ENCODE data around the gene PRB3. TPM values are rescaled to one million over a fixed set of nuclear protein-coding genes. Genes with fewer than 3 reads are reported as not detected.

The PRB3 gene
- not detected in 2 replicates for total RNA-seq

DNA sequence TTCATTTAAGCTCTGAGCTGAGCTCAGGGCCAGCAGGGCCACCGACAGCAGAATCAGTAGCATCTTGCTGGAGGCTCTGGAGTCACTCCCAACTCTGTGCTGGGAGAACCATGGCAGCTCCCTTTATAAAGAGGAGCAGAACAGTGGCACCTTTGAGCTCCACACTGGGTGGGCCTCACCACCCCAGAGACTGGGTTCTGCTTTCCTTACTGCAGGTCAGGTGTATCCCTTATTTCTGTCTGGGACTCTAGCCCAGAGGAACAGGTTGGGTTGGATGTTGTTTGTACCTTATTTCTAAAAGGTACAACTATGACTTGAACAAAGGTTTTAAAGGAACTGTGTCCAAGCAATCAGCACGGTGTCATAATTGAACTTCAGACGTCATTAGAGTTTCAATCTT is at the start of gene PRB3:
Gene PRB3 (minus strand): TSS at position 101 of the 400 bp plus-strand sequence. CDS start 38 bp downstream, at position 63.
- intact Hi-C loops (cut with micrococcal nuclease) = no loop called here

- intact Hi-C loops (cut with micrococcal nuclease) = no loop called here
Measured at GRCh38 chr12:11310336-11310735, 40.8 kb upstream of the PRB3 start, which contains the start of gene PRB4. TSS of gene PRB4 (minus strand) at chr12:11310436. CDS start at chr12:11310398, 38 bp downstream.

GRCh38 chr12:11307143-11307542 is 37.6 kb upstream of the PRB3 start:
- intact Hi-C loops (cut with micrococcal nuclease) = no loop called here

GRCh38 chr12:11273449-11273848 is 3.9 kb upstream of the PRB3 start:
- intact Hi-C loops (cut with micrococcal nuclease) = no loop called here

DNA sequence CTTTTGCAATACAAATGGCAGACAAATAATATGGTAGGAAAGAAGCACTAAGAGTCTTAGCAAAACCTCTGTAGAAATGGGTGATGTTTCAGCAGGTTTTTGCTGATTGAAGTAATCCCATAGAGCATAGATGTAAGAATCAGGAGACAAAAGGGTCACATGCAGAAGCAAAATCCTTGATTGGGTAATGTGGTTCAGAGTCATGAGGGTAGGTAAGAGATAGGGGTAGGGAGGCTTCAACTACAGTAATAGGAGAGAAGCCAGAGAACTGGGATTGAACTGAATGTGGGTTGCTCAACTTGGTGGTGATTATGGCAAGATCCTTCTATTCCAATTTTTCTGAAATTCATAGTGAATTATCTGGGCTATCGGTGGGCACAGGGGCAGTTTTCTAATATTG is 5.0 kb downstream of the PRB3 start:
- intact Hi-C loops (cut with micrococcal nuclease) = no loop called here

DNA sequence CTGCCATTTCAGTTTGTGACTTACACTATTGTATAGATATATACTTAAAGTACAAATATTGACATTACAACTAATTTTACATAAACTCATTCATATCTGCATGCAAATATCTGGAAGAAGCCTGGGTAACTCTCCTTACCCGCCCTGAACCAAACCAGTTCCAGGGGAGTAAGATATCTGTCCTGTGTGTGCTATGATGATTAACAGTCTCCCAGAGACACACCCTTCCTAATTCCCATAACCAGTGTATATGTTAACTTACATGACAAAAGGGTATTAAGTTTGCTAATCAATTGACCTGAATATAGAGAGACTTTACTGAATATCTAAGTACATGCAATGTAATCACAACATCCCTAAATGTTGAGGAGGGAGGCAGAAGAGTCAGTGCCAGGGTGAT is 23.0 kb downstream of the PRB3 start:
- intact Hi-C loops (cut with micrococcal nuclease) = no loop called here

DNA sequence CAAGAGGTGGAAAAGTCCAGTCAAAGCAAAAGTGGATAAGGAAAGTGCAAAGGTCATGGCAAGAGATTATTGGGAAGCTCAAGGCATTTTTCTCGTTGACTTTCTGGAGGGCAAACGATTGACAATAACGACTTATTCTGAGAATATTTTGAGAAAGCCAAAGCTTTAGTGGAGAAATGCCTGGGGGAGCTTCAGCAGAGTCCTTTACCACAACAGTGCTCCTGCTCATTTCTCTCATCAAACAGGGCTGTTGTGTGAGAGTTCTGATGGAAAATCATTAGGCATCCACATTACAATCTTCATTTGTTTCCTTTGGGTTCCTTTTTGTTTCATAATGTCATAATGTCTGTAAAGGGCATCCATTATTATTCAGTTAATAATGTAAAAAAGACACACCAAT is 26.9 kb downstream of the PRB3 start:
- intact Hi-C loops (cut with micrococcal nuclease) = no loop called here

DNA sequence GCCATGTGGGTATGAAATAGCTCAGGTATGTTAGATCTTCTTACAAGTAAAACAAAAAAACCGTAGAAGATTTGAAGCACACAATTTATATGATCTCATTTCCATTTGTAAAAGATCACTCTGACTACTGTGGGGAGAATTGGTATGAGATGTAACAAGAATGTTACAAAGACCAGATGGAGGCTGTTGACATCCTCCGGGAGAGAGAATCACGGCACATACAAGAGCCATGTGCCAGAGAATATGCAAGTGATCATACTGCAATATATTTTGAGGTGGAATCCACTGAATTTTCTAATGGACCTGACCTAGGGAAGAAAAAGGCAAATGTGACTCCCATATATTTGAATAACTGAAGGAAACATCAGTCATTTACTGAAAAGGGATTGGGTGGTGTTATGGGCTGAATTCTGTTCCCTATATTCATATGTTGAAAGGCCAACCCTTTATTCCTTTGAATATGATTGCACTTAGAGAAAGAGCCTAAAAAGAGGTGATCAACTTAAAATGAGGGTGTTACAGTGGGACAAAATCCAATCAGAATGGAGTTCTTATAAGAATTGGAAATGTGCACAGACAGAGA is 29.1 kb downstream of the PRB3 start:
- intact Hi-C loops (cut with micrococcal nuclease) = no loop called here

DNA sequence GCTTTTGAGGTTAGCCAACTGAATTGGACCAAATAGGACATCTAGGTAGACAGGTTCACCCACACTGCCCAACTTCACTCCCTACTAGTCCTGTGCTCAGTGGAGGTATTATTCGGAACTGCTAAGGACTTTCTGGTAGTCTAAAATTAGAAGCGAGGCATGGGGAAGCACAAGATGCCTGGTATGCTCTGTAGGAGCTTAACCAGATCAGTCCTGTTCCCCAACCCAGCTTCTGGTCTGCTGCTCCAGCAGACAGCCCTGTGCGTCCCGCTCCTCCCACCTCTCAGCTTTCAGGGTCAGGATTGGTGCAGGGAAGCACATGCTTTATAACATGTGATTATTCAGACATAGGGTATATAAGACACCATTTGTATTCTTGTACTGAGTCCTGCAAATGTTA is 31.2 kb downstream of the PRB3 start:
- intact Hi-C loops (cut with micrococcal nuclease) = no loop called here

- intact Hi-C loops (cut with micrococcal nuclease) = no loop called here
Measured at GRCh38 chr12:11233532-11233931, 36.0 kb downstream of the PRB3 start.

DNA sequence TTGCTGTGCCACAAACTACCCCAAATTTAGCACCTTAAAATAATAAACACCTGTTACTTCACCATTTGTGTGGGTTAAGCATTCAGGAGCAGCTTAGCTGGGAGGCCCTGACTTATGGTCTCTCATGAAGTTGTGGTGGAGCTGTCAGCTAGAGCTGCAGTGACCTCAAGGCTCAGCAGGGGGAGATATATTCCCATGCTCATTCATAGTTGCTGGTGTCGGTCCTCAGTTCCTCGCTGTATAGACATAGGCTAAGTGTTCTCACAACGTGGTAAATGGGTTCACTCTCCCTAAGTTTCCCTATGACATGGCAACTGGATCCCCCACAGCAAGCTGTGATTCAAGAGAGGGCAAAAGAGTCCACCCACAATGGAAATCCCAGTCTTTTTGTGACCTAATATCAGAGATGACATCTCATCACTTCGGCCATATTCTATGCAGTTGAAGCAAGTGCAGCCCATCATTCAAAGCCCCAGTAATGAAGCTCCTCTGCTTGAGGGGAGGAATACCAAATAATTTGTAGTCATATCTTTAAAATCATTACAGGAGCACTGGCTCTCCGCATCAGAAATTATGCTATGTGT is 41.1 kb downstream of the PRB3 start:
- intact Hi-C loops (cut with micrococcal nuclease) = loop anchor here (1.0 kb wide), 2 partner anchors 258 to 457 kb away; no protein-coding TSS in a partner anchor

- intact Hi-C loops (cut with micrococcal nuclease) = no loop called here
Measured at GRCh38 chr12:11227373-11227772, 42.1 kb downstream of the PRB3 start.

Other genes with a start within 250 kb of the PRB3 start
- gene TAS2R19, start 247.1 kb downstream of the PRB3 start, total RNA-seq = 3.9 and 4.5 TPM in 2 replicates
- 3.5 and 4.9 TPM in 2 replicates for gene TAS2R31, start 238.3 kb downstream of the PRB3 start, total RNA-seq
- gene TAS2R46, start 207.4 kb downstream of the PRB3 start, total RNA-seq = 1.6 and 3.3 TPM in 2 replicates
- gene TAS2R43, start 177.4 kb downstream of the PRB3 start, total RNA-seq = 1.0 and 1.2 TPM in 2 replicates
- gene TAS2R30, start 135.1 kb downstream of the PRB3 start, total RNA-seq = 4.2 and 5.4 TPM in 2 replicates
- 7.6 and 8.4 TPM in 2 replicates for gene SMIM10L1, start 98.5 kb downstream of the PRB3 start, total RNA-seq
- gene TAS2R42, start 82.8 kb downstream of the PRB3 start, total RNA-seq = not detected in 2 replicates
- gene PRB4, start 40.7 kb upstream of the PRB3 start, total RNA-seq = not detected in 2 replicates
- gene PRB2, start 125.9 kb upstream of the PRB3 start, total RNA-seq = not detected in 2 replicates

Measured in T-helper 1 cell treated with Interleukin-12 subunit alpha and Interleukin-12 subunit beta and Interleukin-4 antibody, amounts not matched to agents 30 ng/mL and 1 ng/mL, for 36 hours (primary cell).